H1 (cell line): ENCODE data around the gene OMP.

ENCODE experiments used
- CBX5 ChIP-seq: fragments of 300-800, 300-1000 bp; sonication (generic); IDR thresholded peaks from 2 replicates; pipeline ENCODE4 v1.7.1; 2016; ENCODE audit warnings: antibody characterized with exemption, low read length, low read depth
- CEBPB ChIP-seq: IDR thresholded peaks from 2 replicates; pipeline ENCODE4 v1.6.1; 2012; ENCODE audit warnings: low read depth, low read length
- EGR1 ChIP-seq: IDR thresholded peaks from 2 replicates; pipeline ENCODE4 v1.6.1; 2011; ENCODE audit warnings: low read depth, low read length, borderline replicate concordance
- EP300 ChIP-seq, 2 experiments: IDR thresholded peaks; 1 replicate in 1 of 2; 2 replicates in 1 of 2; pipeline ENCODE4 v1.6.1; 2011 to 2012; ENCODE audit warnings: low read depth in 2 of 2, low read length in 2 of 2, mild to moderate bottlenecking in 2 of 2, borderline replicate concordance in 1 of 2, inconsistent platforms in 1 of 2, moderate library complexity in 1 of 2
- MAFK ChIP-seq: IDR thresholded peaks from 2 replicates; pipeline ENCODE4 v1.6.1; 2012; ENCODE audit warnings: low read depth, mild to moderate bottlenecking, improper control_type of control experiment, low read length
- POLR2AphosphoS5 ChIP-seq: IDR thresholded peaks from 2 replicates; pipeline ENCODE4 v1.6.1; 2011; ENCODE audit warnings: low read depth, low read length
- RFX5 ChIP-seq: IDR thresholded peaks from 2 replicates; pipeline ENCODE4 v1.6.1; 2011; ENCODE audit warnings: low read depth, low read length, improper control_type of control experiment, borderline replicate concordance
- TAF1 ChIP-seq: IDR thresholded peaks from 2 replicates; pipeline ENCODE4 v1.6.1; 2011; ENCODE audit warnings: mild to moderate bottlenecking, low read depth, low read length
- USF2 ChIP-seq: IDR thresholded peaks from 2 replicates; pipeline ENCODE4 v1.6.1; 2011; ENCODE audit warnings: low read length, improper control_type of control experiment
- TF ChIP-seq, protein P1 (sequence below), 3 experiments: IDR thresholded peaks; 1 replicate in 2 of 3; 2 replicates in 1 of 3; pipeline versions ENCODE4 v1.5.1 to v1.6.1; 2011; ENCODE audit warnings: low read length in 3 of 3, mild to moderate bottlenecking in 3 of 3, inconsistent platforms in 2 of 3, low read depth in 1 of 3, moderate library complexity in 1 of 3; ENCODE audit not compliant: insufficient read depth in 1 of 3; ENCODE audit errors: control extremely low read depth in 1 of 3

DNA sequence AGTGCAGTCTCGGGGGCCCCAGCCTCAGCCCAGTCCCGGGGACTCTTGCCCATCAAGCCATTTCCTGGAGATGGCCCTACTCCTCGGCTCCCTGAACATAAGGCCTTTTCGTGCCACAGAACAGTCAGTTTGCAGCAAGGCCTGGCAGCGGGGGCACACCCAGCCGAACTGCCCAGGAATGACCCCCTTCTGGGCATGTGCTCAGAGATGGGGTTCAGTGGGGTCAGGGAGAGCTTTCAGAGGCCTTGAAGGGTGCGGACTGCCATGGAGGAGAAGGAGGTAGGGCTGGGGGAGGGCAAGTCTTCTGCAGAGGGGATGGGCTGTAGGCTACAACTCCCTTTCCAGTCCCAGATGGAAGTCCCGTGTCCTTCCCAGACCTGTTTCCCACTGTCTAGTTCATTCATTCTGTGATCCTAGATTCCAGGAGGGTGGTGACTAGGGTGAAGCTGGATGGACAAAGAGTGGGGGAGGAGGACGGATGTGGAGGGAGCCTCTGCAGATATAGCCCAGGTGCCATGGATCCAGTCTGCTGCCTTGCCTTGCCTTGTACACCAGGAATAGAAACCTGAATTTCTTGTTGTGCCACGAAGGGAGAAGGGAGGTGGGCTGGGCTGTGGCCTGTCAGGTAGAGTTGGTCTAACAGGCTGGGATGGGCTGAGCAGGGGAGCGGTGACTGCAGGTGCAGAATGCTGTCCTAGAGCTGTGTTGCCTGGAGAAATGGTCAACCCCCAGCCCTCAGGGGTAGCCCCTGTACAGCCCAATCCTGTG lies 14.2 kb upstream of the OMP start:
- TF ChIP-seq, protein P1, sequence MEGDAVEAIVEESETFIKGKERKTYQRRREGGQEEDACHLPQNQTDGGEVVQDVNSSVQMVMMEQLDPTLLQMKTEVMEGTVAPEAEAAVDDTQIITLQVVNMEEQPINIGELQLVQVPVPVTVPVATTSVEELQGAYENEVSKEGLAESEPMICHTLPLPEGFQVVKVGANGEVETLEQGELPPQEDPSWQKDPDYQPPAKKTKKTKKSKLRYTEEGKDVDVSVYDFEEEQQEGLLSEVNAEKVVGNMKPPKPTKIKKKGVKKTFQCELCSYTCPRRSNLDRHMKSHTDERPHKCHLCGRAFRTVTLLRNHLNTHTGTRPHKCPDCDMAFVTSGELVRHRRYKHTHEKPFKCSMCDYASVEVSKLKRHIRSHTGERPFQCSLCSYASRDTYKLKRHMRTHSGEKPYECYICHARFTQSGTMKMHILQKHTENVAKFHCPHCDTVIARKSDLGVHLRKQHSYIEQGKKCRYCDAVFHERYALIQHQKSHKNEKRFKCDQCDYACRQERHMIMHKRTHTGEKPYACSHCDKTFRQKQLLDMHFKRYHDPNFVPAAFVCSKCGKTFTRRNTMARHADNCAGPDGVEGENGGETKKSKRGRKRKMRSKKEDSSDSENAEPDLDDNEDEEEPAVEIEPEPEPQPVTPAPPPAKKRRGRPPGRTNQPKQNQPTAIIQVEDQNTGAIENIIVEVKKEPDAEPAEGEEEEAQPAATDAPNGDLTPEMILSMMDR (IDR thresholded peaks at IDR 0.05; ENCODE audit: control extremely low read depth in 1 of 3, insufficient read depth in 1 of 3, low read depth in 1 of 3, low read length in 3 of 3) = no peak
- TF ChIP-seq POLR2AphosphoS5 (no peak), USF2 (no peak), EGR1 (no peak), MAFK (no peak), EP300 (IDR thresholded peaks at IDR 0.05; ENCODE audit: borderline replicate concordance in 1 of 2, low read depth in 2 of 2, low read length in 2 of 2) (no peak), CBX5 (no peak), RFX5 (no peak), CEBPB (no peak), TAF1 (no peak)
